K562 (cell line): ENCODE measurements around the gene THOC1. TPM values are rescaled to one million over a fixed set of nuclear protein-coding genes. Genes with fewer than 3 reads are reported as not detected.
A peak's percentile ranks its signal among the peaks of the same experiment; 100 is the strongest.

ENCODE experiments used
- ATAC-seq: fragments of 200-7000 bp; cut with Tn5 transposase; 3 replicates; pipeline ENCODE4 v1.9.1; 2020; ENCODE audit warnings: moderate library complexity
- BruUV-seq: library from RNA; stranded (reverse); fragments of 400-500 nt; replicated peaks from 2 replicates; lab custom pipeline; 2021; lab: Mats Ljungman, UMichigan
- CTCF ChIA-PET: fragments of 300-600 bp; formaldehyde crosslinking; extraction: SDS; loops from one replicate; lab custom pipeline; 2021; ENCODE audit warnings: low intra/inter-chr PET ratio; lab: Yijun Ruan, JAX
- POLR2A ChIA-PET: fragments of 300-600, 350-650 bp; sonication (Branson Sonifier 250); formaldehyde crosslinking; extraction: SDS; loops from one replicate; lab custom pipeline; 2021; ENCODE audit warnings: antibody characterized with exemption, inconsistent platforms; lab: Yijun Ruan, JAX
- DNase-seq, 4 experiments: peaks; one replicate each; pipeline versions ENCODE4 v3.0.0 to v3.0.0-alpha.2; 2011 to 2018; ENCODE audit warnings: low spot score in 3 of 4, mixed read lengths in 3 of 4; ENCODE audit errors: extremely low read depth in 1 of 4
- FAIRE-seq: peaks from 2 replicates; lab custom pipeline; 2011; peaks lifted over from hg19 to GRCh38; lab: Jason Lieb, UNC
- H2AFZ ChIP-seq: 2 replicates; pipeline ENCODE4 v1.6.0; 2011; ENCODE audit warnings: low read depth, low read length, control low read depth, inconsistent platforms
- H3K27ac ChIP-seq: fragments of 200-600 bp; 3 replicates; pipeline ENCODE4 v1.8.0; 2011; ENCODE audit warnings: low read depth, mild to moderate bottlenecking, control low read depth, inconsistent platforms, low read length, moderate library complexity, mixed read lengths; ENCODE audit errors: extremely low read depth
- H3K27me3 ChIP-seq, 2 experiments: fragments of 300-600 bp in 1 of 2; 2 replicates in 1 of 2; 3 replicates in 1 of 2; pipeline versions ENCODE4 v1.6.0 to v1.8.0; 2011; ENCODE audit warnings: inconsistent platforms in 2 of 2, low read length in 2 of 2, mild to moderate bottlenecking in 1 of 2, mixed read lengths in 1 of 2, moderate library complexity in 1 of 2; ENCODE audit not compliant: control insufficient read depth in 2 of 2, insufficient read depth in 2 of 2
- H3K36me3 ChIP-seq: fragments of 300-600 bp; 3 replicates; pipeline ENCODE4 v1.8.0; 2011; ENCODE audit warnings: mild to moderate bottlenecking, low read length, inconsistent platforms; ENCODE audit not compliant: control insufficient read depth, insufficient read depth
- H3K4me1 ChIP-seq, 2 experiments: fragments of 200-600 bp in 1 of 2; replicated peaks in 1 of 2; 2 replicates in 1 of 2; 3 replicates in 1 of 2; pipeline versions ENCODE4 v1.5.1 to v1.8.0; 2011; ENCODE audit warnings: inconsistent platforms in 2 of 2, low read length in 2 of 2, mild to moderate bottlenecking in 1 of 2, mixed read lengths in 1 of 2, moderate library complexity in 1 of 2; ENCODE audit not compliant: control insufficient read depth in 2 of 2, insufficient read depth in 2 of 2
- H3K4me2 ChIP-seq: 2 replicates; pipeline ENCODE4 v1.6.1; 2011; ENCODE audit warnings: low read length, control low read depth, inconsistent platforms, mixed read lengths; ENCODE audit not compliant: insufficient read depth
- H3K4me3 ChIP-seq: fragments of 200-600 bp; sonication (generic), shearing (Covaris generic); 2 replicates; pipeline ENCODE4 v1.5.1; 2016; ENCODE audit warnings: control low read depth, inconsistent platforms
- H3K79me2 ChIP-seq: fragments of 200-600 bp; 3 replicates; pipeline ENCODE4 v1.8.0; 2011; ENCODE audit warnings: low read length, inconsistent platforms; ENCODE audit not compliant: control insufficient read depth, insufficient read depth
- H3K9ac ChIP-seq, 2 experiments: 2 replicates each; pipeline versions ENCODE4 v1.6.0 to v1.6.1; 2011; ENCODE audit warnings: low read depth in 2 of 2, low read length in 2 of 2, control low read depth in 1 of 2, inconsistent platforms in 1 of 2, mild to moderate bottlenecking in 1 of 2, mixed read lengths in 1 of 2; ENCODE audit not compliant: insufficient read depth in 1 of 2
- H3K9me1 ChIP-seq: one replicate; pipeline ENCODE4 v1.6.0; 2011; ENCODE audit warnings: inconsistent platforms, mild to moderate bottlenecking, low read length, moderate library complexity; ENCODE audit not compliant: control insufficient read depth, insufficient read depth
- H3K9me3 ChIP-seq: replicated peaks from 2 replicates; pipeline ENCODE4 v1.5.1; 2011; ENCODE audit warnings: low read depth, low read length, inconsistent platforms; ENCODE audit not compliant: control insufficient read depth, insufficient read depth
- H4K20me1 ChIP-seq: replicated peaks from 2 replicates; pipeline ENCODE4 v1.6.1; 2011; ENCODE audit warnings: low read length, inconsistent platforms, mixed read lengths; ENCODE audit not compliant: control insufficient read depth, insufficient read depth
- EGR1 ChIP-seq: fragments of 450-650 bp; conservative IDR thresholded peaks from 2 replicates; pipeline ENCODE4 v1.6.1; 2017; ENCODE audit warnings: mild to moderate bottlenecking
- FOXP1 ChIP-seq: sonication (generic); formaldehyde crosslinking; IDR thresholded peaks from 2 replicates; pipeline ENCODE4 v1.8.0; 2022; ENCODE audit warnings: mild to moderate bottlenecking, missing genetic modification reagents
- HNRNPH1 ChIP-seq: fragments of 200-400 bp; formaldehyde crosslinking; optimal IDR thresholded peaks from 2 replicates; pipeline ENCODE3; 2017; ENCODE audit warnings: low read depth, mild to moderate bottlenecking, low read length, moderate library complexity
- MGA ChIP-seq: fragments of 450-650 bp; IDR thresholded peaks from 2 replicates; pipeline ENCODE4 v1.6.1; 2016; ENCODE audit warnings: mild to moderate bottlenecking, moderate library complexity
- ZNF274 ChIP-seq: IDR thresholded peaks from 2 replicates; pipeline ENCODE4 v1.6.1; 2011; ENCODE audit warnings: low read depth, mild to moderate bottlenecking, low read length, moderate library complexity, borderline replicate concordance
- ZNF444 ChIP-seq: fragments of 250-450 bp; sonication (Bioruptor Pico); IDR thresholded peaks from 2 replicates; pipeline ENCODE4 v1.4.0; 2020; ENCODE audit warnings: mild to moderate bottlenecking, moderate library complexity
- WGBS: fragments of 100-300 bp; shearing (Covaris generic); methylation state at CpG from one replicate; pipeline ENCODE4 v1.1.6; 2016; ENCODE audit warnings: low coverage, mixed read lengths; ENCODE audit not compliant: insufficient coverage; ENCODE audit errors: missing lambda C conversion rate; 5-methylcytosine and 5-hydroxymethylcytosine counted together
- in situ Hi-C: fragments of 300-500 bp; cut with MboI; formaldehyde crosslinking; loops from 4 replicates; pipeline ENCODE4 v1.15.0; 2018; ENCODE audit warnings: inconsistent platforms, mixed read lengths
- intact Hi-C: fragments of 100-400 bp; cut with micrococcal nuclease; formaldehyde crosslinking; loops from 2 replicates; pipeline ENCODE4 v1.14.2; 2022
- polyA plus RNA-seq, 8 experiments: library from polyadenylated mRNA; depleted of rRNA in 4 of 8; stranded (reverse) in 5 of 8; unstranded in 3 of 8; fragments of >200 nt; fragmentation: Nextera tagmentation in 2 of 8; fragmentation: Illumina TruSeq in 1 of 8; extraction: Ambion mirVana in 2 of 8; extraction: Trizol in 1 of 8; gene quantifications; 2 replicates each; pipeline versions ENCODE4 v1.2.1 to v1.2.3, GENCODE V29; 2011 to 2014; ENCODE audit warnings: inconsistent platforms in 1 of 8, missing spikeins in 1 of 8
- total RNA-seq, 7 experiments: library from RNA; depleted of rRNA in 6 of 7; stranded (reverse); fragments of >200 nt in 6 of 7; fragmentation: Illumina TruSeq in 2 of 7; extraction: Trizol in 2 of 7; gene quantifications; 2 replicates each; pipeline versions ENCODE4 v1.2.1 to v1.2.3, GENCODE V29; 2011 to 2021; ENCODE audit warnings: low replicate concordance in 1 of 7
- TF ChIP-seq, protein P1 (sequence below): sonication (generic); formaldehyde crosslinking; IDR thresholded peaks from 2 replicates; pipeline ENCODE4 v1.8.0; 2022; ENCODE audit warnings: mild to moderate bottlenecking, low read depth, missing genetic modification reagents
- TF ChIP-seq, protein P2 (sequence below): IDR thresholded peaks from 2 replicates; pipeline ENCODE4 v1.6.1; 2012; ENCODE audit warnings: low read depth, low read length, improper control_type of control experiment, borderline replicate concordance

THOC1 gene
- total and polyA plus RNA-seq, 9 of the 15 experiments (the other 6 are each of a cell fraction or from before 2014, with no cell fraction given): 71.1 to 143 (median 107) TPM

DNA sequence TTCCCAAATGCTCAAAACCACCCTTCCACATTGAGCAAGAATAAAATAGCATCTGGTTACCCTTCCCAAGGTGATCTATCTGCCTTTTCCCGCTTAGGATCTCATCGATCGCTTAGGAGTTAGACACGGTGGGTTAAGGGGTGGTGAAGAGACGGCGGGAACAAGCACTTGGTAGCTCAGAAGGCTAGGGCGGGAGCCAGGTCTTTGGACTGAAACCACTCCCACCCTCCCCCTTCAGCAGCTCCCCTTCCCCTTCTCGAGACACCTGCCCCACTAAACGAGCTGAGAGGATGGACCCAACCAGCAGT is 513 bp downstream of the THOC1 start:
- Histone ChIP-seq H3K4me2 (peak overlapping the region; percentile 99), H3K79me2 (peaks cover 44% of the 10 kb centered on the region), H3K9me3 (no peaks in the 10 kb centered on the region), H3K27me3 (no peaks in the 10 kb centered on the region), H3K9ac (peak overlapping the region; percentile 98 to 99), H3K4me1 (peaks cover 17 to 24% of the 10 kb centered on the region in 2 experiments), H2AFZ (peak overlapping the region; percentile 99), H3K36me3 (peaks cover 38% of the 10 kb centered on the region), H3K27ac (peak overlapping the region; percentile 98), H3K9me1 (no peaks in the 10 kb centered on the region), H4K20me1 (no peaks in the 10 kb centered on the region), H3K4me3 (peak overlapping the region; percentile 80)
- 0% methylated on average over 9 of the region's 9 CpGs for WGBS
- intact Hi-C loops: loop anchor here (5.0 kb wide), 1 partner anchor 110 kb away; the partner anchor contains the start of gene USP14
- no TSS peak for BruUV-seq
- FAIRE-seq: no peak
- peak; percentile 67 for ATAC-seq
- in situ Hi-C loops: no loop called here
- ChIA-PET CTCF (no interaction called here), POLR2A (interaction anchor here (0.6 to 3.1 kb wide), 19 partner anchors 9 to 536 kb away, joined by 3 to 20 read pairs (median 3); no protein-coding TSS in a partner anchor)
- DNase-seq: no peak
- TF ChIP-seq, protein P1, sequence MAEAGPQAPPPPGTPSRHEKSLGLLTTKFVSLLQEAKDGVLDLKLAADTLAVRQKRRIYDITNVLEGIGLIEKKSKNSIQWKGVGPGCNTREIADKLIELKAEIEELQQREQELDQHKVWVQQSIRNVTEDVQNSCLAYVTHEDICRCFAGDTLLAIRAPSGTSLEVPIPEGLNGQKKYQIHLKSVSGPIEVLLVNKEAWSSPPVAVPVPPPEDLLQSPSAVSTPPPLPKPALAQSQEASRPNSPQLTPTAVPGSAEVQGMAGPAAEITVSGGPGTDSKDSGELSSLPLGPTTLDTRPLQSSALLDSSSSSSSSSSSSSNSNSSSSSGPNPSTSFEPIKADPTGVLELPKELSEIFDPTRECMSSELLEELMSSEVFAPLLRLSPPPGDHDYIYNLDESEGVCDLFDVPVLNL (CRISPR knock-in tag): peak; percentile 72; the same call in 1 of the 2 replicates
- TF ChIP-seq, protein P2, sequence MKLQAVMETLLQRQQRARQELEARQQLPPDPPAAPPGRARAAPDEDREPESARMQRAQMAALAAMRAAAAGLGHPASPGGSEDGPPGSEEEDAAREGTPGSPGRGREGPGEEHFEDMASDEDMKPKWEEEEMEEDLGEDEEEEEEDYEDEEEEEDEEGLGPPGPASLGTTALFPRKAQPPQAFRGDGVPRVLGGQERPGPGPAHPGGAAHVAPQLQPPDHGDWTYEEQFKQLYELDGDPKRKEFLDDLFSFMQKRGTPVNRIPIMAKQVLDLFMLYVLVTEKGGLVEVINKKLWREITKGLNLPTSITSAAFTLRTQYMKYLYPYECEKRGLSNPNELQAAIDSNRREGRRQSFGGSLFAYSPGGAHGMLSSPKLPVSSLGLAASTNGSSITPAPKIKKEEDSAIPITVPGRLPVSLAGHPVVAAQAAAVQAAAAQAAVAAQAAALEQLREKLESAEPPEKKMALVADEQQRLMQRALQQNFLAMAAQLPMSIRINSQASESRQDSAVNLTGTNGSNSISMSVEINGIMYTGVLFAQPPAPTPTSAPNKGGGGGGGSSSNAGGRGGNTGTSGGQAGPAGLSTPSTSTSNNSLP: no peak
- TF ChIP-seq FOXP1 (CRISPR knock-in tag): no peak
- no peak for TF ChIP-seq MGA
- TF ChIP-seq ZNF444 (CRISPR knock-in tag): no peak
- TF ChIP-seq HNRNPH1: no peak
- no peak for TF ChIP-seq ZNF274
- 0 out of 2 replicates have a peak, but pooled peaks have one; percentile 50 for TF ChIP-seq EGR1
